PC-9 (cell line): Measurements from ENCODE around the gene CLCN2.

Experiments used
- CTCF ChIP-seq: fragments of 200-600 bp; sonication (generic); conservative IDR thresholded peaks from 2 replicates; pipeline ENCODE4 v1.6.1; 2017; ENCODE audit warnings: mixed run types, antibody characterized with exemption, mild to moderate bottlenecking, moderate library complexity
- EZH2 ChIP-seq: fragments of 200-600 bp; sonication (generic); IDR thresholded peaks from 2 replicates; pipeline ENCODE4 v1.8.0; 2017; ENCODE audit warnings: antibody characterized with exemption, low read depth

DNA sequence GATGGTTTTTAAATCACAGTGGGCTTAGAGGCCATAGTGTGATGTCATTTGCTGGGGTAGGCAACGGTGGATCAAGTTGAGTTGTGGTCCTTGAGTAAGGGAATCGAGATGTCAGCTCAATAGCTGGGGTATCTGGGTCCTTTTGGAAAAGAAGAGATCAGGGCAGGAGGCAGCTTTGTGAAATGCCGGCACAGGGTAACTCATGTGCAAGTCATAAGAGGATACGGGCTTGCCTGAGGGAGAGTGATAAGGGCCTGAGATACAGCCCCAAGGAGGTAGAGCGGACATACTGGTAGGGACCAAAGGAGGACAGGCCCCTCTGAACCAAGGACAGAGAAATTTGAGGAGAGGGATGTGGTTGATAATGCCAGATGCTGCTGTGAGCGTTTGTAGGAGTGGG, 28.2 kb downstream of the CLCN2 start:
- TF ChIP-seq CTCF (no peak), EZH2 (no peak)
